Neural progenitor cell (in vitro differentiated cells): ENCODE measurements around the gene SRSF1.

Experiments used
- CTCF ChIP-seq: fragments of 200-600 bp; sonication (generic); IDR thresholded peaks from 2 replicates; pipeline ENCODE4 v1.5.1; 2017; ENCODE audit warnings: antibody characterized with exemption, mild to moderate bottlenecking
- EZH2 ChIP-seq: fragments of 200-600 bp; sonication (generic); IDR thresholded peaks from 2 replicates; pipeline ENCODE4 v1.6.1; 2017; ENCODE audit warnings: antibody characterized with exemption, mild to moderate bottlenecking, moderate library complexity
- EZH2phosphoT487 ChIP-seq: fragments of 200-600 bp; sonication (generic); IDR thresholded peaks from 2 replicates; pipeline ENCODE4 v1.6.1; 2017; ENCODE audit warnings: antibody characterized with exemption

DNA sequence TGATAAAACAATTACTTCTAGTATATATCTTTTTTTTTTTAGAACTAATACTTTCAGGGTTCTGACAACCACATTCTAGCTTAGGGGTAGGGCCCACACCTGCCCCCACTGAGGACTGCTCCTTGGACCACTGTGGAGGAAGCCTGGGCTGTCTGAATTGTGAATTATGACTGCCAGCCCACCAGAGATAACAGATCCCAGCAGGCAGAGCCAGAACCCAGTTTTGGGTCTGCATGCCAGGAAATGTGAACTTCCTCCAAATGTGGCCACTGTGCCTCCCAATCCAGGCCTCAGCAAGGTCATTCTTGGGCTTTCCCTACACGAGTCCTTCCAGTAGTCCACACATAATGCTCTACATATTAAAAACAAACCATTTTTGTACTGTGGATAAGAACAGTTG lies 34.9 kb downstream of the SRSF1 start:
- TF ChIP-seq EZH2 (no peak), CTCF (no peak), EZH2phosphoT487 (no peak)
